Fibroblast of skin of abdomen (primary cell): ENCODE measurements around the gene RDH16.
A peak's percentile ranks its signal among the peaks of the same experiment; 100 is the strongest.
"Not testable (repeated sequence)": the region's sequence is repeated elsewhere in the genome, so short reads cannot be mapped to it uniquely, and the experiment has no call there.

Experiments used
- DNase-seq: peaks from one replicate; pipeline ENCODE4 v3.0.0-alpha.2; 2013

Gene RDH16

DNA sequence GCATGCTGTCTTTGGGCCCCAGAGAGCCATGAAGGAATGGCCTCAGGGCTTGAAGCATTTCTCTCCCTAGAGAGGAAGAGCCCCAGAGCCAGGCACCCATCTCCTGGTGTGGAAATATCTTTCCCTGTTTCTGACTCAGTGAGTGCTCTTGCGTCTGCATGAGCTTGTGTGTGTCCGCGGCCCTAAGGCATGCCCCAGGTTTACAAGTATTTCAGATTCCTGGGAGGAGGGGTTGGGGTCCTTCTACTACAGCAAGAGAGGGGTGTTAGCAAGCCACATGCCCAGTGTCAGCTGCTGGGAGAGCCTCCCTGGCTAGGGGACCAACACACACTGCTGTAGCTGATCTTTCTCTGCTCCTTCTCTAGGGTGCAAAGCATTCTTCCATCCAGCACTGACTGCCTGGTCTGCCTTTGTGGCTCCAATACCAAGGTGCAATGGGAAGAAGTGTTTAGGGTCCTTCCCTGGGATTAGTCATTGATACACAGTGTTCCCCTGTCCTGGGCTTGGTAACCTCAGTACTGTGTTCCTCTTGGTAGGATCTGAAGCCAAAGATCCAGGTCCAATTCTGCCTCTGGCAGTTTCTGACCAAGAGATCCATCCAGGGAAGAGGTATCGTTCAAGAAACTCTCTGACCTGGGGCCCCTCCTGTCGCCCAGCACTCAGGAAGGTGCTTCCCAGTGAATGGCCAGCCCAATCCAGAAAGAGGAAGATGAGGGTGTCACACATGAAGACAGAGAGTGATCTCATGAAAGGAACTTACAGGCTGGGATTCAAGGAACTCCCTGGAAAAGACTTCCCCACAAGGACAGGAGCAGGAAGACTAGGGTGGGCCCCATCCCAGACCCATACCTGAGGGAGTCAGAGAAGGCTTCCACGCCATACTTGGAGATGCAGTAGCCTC is 3.1 kb downstream of the RDH16 start:
- DNase-seq = no peak

DNA sequence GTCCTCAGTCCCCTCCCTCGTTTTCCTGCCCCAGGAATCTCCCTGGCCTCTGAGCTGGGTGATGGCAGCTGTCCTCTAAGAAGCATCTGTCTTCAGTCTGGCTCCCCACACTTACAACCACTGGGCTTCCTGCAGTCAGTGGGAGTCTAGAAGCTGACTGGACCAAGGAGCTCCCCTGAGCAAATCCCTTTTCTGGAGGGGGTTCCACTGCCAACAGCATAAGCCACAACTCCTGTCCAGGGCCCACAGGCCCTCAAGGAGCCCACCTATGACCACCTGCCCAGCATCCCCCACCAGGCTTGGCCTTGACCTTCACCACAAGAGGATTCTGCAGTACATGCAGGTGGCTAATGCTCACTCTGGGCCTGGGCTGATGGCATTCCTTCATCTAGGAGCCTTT is 4.1 kb downstream of the RDH16 start:
- DNase-seq = no peak

DNA sequence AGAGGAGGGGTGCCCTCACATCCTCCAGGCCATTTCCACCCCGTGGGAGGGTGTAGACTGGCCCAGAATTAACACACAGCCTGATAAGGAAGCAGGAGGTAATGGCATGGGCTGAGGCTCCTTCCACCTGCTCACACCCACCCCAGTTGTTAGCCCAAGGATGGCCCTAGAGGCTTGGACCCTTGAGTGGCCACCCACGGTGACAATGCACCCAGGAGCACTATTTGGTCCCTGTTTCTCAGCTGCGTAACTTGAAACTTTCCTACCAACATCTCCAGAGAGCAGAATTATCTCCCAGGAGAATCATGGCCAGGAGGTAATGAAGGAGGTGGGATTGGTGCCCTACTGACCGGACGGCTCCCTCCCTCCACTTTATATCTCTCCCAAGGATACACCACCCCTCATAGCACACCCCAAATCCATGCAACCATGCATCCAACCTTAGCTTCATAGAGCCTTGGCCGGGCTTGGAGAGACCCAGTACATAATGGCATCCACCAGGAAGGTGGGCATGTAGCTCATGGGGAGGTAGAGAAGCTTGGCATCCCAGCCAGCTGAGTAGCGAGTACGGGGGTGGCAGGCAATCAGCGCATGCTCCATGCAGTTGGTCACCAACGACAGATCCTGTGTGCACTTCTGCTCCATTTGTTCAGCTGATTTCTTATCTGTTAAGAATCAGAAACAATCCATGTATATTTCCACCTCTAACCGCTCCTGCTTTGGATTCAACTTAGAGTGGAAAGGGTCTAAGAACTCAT is 5.6 kb downstream of the RDH16 start:
- no peak for DNase-seq

DNA sequence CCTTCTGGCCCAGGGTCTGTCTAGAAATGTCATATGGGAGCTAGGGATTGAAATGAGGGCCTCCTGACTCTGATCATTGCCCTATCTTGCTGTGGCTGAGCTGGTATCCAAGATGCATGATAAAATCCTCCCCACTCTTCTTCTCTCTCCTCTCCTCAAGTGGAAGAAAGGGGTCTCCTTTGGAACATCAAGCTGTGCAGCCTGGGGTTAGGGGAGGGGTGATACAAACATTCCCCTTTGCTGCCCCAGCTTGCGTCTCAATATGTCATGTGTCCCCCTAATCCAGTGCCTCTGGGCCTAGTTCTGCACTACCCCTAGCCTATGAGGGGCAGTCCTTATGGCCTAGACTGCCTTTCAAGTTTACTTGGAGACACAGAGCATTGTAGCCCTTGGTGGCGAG is 8.5 kb downstream of the RDH16 start:
- no peak for DNase-seq

DNA sequence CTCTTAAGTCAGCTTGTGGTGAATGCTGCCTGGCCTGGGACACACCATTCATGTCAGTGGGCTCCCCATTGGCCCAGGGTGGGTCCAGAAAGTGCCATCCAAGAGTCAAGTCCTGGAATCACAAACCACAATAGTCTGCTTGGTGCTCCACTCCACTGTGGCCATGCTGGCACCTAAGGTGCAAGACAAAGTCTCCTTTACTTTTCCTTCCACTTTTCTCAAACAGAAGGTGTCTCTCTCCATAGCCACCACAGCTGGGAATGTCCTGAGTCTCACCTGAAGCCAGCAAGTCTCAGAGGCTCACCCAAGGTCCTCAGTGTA is 9.0 kb downstream of the RDH16 start:
- DNase-seq = no peak

DNA sequence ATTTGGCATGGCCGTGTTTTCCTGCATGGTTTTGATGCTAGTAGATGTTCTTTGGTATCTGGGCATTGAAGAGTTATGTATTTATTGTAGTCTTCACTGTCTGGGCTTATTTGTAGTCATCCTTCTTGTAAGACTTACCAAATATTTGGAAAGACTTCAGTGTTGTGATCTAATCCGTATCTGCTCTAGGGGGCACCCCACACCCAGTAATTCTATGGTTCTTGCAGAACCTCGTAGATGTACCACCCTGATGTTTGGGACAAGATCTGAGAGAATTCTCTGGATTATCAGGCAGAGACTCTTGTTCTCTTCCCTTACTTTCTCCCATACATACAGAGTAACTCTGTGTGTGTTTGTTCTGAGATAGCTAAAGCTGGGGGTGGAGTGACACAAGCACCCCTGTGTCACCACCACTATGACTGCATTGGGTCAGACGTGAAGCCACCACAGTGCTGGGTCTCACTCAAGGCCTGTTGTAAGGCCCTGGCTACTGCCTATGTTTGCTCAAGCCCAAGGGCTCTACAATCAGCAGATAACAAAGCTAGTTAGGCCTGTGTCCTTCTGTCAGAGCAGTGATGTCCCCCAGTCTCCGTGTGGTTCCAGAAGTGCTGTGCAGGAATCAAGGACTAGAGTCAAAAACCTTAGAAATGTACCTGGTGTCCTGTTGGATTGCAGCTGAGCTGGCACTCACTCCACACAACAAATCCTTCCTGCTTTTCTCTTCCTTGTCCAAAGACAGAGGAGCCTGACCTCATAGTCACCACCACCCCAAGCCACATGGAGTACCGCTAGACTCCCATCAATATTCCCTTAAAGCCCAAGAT is 9.6 kb downstream of the RDH16 start:
- no peak for DNase-seq

DNA sequence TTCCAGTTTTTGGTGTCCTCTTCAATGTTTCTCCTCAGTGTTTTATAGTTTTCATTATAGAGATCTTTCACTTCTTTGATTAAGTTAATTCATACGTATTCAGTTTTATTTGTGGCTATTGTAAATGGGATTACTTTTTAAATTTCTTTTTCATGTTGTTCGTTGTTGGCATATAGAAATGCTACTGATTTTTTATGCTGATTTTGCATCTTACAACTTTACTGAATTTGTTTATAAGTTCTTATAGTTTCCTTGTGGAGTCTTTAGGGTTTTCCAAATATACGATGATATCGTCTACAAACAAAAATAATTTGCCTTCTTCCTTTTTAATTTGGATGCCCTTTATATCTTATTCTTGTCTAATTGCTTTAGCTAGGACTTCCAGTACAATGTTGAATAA is 13.5 kb downstream of the RDH16 start:
- DNase-seq = no peak

DNA sequence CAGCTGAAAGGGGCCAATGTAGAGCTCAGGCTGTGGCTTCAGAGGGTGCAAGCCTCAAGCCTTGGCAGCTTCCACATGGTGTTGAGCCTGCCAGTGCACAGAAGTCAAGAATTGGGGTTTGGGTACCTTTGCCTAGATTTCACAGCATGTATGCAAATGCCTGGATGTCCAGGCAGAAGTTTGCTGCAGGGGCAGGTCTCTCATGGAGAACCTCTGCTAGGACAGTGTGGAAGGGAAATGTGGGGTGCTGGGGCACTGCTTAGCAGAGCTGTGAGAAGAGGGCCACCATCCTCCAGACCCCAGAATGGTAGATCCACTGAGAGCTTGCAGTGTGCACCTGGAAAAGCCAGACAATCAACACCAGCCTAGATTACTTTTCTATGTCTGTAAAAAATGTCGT is 14.0 kb downstream of the RDH16 start:
- DNase-seq = not testable (repeated sequence)

DNA sequence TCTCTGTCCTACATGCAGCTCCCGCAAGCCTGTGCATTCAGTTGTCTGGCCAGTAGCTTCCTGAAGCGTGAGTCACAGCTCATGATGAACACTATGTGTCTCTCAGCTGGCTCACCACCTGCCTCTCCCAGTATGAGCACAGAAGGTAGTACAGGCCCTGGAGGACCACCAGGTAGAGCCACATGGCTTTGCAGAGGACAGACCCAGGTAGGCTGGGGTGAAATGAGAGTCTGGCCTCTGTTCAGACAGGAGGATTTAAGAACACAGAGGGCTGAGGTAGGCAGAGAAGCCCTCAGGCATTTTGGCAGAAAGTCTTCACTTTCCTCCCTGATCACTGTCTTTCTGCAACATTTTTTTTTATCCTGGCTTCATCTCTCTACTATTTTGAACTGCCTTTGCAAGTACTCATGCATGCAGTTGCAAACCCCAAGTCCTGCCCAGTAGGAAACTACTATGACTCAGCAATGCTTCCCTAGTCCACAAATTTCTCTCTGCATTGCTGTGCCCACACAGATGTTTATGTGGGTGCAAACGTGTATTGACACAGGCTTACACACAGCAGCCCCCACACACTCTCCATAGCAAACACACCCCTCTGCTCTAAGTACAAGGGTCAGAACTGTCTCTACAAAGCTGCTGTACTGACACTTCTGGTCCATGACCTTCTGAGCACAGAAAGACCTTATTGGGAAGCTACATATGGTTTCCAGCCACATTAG is 15.9 kb downstream of the RDH16 start:
- peak; percentile 71 for DNase-seq

DNA sequence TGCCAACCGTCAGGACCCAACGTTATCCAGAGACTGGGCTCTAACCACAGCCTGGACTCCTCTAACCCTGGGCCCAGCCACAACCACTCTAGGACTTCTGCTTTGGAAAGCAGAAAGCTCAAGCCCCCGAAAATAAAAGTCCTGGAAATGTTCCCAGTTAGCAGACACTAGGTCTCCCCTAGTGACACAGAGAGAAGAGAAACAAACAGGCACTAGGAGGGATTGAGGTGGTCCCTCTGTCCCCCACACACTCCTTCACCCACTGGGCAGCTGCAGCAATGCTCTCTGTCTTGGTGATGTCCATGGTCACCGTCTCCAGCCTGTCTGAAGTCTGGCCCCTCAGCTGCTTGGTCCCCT is 16.5 kb downstream of the RDH16 start:
- not testable (repeated sequence) for DNase-seq

DNA sequence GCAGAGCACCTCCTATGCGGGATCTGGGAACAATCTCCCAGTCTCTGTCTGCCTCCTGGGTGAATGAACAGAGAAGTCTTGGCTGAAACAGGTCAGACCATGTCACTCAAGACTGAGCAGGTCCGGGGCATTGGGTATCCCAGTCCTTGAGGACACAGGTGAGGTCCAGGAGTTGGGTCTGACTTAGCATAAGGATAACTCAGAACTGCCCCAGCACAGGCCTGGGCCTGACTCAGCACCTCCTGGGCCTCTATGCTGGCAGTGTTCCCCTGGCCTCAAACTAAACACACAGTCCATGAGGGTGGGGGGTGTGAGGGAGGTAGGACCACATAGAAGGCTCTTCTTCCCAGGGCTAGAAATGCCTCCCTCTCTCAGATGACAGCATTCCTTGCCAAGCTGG is 21.7 kb downstream of the RDH16 start:
- no peak for DNase-seq

DNA sequence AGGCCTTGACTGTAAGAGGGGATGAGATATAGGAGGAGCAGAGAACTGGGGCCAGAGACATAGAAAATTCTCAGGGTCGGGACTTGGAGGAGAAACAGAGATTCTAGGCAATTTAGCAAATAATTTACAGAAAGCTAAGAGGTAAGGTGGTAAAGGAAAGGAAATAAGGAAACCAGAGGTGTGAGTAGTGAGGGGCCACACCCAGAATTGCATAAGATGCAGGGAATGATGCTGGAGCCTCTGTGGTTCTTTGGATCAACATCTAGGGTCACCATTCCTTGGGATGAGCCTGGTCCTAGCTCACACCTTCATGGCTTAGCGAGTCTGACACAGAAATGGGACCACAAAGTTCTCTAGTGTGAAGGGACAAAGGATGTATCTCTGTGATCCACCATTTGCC is 22.3 kb downstream of the RDH16 start:
- no peak for DNase-seq

DNA sequence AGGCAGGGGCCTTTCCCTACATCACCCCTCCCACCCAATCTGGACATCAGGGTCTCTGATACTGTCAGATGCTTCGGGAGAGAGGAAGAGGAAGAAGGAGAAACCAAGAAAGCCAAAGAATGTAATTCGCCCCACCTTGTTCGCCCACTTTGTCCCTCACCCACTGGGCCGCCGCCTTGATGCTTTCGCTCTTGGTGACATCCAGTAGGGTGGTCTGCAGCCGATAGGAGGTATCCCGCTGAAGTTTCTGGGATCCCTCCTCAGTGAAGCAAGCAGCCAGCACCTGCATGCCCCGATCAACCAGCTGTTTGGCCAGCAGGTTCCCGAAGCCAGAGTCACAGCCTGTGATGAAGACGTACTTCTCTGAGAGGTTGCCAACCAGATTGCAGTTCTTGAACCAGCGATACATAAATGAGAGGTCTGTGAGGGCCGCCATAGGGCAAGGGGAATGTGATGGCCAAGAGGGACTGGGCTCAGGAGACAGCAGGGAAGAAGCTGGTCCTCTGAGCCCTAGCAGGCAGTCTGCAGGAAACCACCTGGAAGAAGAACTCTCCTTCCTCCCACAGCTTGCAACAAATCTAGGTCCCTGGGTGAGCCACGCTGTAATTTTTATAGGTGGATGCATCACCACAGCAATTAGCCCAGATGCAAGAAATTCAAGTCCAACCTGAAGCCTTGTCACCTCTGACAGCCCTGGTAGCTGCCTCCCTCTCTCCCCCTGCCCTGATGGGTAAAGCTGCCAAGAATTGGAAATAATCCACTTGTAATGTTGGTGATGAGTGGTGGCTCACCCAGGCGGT is 23.4 kb downstream of the RDH16 start, which contains the start of gene SDR9C7:
SDR9C7 (minus strand) TSS at position 583 of the 800 bp plus-strand sequence; CDS start at position 436, 147 bp downstream.
- no peak for DNase-seq

DNA sequence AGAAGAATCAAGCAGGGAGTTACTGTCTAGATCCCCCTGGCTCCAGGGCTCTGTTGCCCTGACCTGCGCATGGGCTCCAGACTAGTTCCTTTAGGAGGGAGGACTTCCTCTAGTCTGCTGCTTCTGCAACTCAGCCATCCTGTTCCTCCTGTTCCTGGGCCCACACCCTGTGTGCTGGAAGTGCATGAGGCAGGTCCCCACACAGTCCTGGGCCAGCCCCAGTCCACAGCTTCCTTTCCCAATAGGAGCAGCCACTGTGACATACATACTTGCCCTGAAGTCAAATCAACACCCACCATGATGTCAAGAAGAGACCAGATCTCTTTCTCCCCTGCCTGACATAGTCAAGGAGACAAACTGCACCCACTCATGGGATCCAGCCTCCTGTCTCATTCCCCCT is 24.5 kb downstream of the RDH16 start:
- no peak for DNase-seq

DNA sequence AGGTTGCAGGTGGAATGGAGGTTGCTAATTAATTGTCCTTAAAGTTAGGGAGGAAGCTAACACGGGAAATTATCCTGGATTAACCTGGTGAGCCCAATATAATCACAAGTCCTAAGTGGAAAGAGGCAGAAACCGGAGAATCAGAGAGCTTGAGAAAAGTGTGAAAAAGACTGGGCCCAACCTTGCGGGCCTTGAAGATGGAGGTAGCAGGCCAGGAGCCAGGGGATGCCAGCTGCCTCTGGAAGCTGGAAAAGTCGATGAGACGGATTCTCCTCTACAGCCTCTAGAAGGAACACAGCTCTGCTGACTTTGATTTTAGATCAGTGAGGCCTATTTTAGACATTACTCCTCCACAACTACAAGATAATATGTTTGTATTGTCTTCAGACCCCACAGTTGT is 25.3 kb downstream of the RDH16 start:
- no peak for DNase-seq

DNA sequence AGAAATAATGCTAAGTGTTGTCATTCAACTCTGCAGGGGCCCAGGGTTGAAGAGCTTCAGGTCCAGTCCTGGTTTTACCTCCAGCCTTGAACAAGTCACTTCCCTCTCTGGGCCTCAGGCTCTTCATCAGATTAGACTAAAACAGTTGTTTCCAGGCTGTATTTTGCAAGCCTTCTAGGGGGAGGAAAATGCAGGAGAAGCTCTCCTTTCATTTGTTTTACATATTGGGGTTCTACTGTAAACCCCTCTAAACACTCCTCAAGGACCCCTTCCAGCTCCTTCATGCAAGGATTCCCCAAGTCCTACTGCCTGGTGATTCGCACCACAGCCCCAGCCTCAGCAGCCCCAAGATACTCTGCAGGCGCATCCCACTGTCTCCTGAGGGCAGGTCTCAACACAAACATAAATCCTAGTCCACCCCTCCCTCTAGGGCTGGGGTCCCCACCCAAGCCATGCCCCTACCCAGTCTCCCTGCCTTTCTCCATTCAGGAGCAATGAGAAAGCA is 25.9 kb downstream of the RDH16 start:
- peak; percentile 51 for DNase-seq

DNA sequence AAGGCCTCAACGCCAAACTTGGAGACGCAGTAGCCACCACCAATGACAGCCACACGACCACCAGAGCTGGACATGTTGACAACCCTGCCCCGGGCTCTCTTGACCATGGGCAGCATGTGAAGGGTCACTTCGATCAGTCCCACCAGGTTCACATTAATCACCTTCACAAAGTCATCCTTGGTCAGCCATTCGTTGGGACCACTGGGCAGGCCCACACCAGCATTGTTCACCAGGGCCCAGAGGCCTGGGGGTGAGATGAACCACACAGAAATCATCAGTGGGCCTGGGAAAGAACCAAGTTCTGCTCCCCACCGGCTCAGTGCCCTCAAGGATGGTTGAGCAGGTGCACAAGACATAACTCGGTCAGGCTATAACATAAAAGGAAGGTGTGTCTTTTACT is 27.2 kb downstream of the RDH16 start:
- DNase-seq = no peak

DNA sequence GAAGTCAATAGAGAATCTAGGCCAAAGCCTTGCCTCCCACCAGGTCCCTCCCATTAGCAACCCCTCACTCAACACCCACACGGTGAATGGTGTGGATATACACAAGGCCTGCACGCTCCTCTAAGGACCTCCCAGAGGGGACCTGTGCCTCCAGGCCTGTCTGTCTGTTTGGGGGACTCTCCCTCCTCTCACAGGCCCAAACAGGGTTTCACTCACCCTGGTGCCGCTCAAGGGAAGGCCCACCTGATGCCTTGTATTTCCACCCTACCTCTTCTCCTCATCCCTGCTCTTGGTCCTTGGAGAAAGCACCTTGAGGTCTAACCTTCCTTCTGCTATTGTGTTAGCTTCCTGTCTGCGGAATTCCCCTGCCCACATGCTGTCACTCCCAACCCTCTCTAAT is 27.6 kb downstream of the RDH16 start:
- no peak for DNase-seq

DNA sequence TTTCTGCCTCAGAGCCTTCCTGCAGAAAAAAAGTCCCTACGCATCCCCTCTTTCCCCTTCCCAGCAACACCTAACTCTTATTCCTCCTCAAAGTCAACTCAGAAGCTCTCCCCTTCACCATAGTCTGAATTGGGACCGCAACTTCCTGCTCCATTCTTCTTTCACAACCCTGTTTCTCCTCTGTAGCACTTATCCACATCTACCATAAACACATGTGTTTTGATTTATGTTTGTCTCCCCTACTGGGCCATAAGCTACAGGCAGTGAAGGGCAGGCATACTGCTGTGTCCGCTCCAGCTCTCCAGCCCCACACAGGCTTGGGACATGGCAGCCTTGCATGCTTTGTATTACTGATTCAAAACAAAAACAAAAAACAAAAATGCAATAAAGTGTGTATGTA is 29.1 kb downstream of the RDH16 start:
- peak; percentile 21 for DNase-seq

DNA sequence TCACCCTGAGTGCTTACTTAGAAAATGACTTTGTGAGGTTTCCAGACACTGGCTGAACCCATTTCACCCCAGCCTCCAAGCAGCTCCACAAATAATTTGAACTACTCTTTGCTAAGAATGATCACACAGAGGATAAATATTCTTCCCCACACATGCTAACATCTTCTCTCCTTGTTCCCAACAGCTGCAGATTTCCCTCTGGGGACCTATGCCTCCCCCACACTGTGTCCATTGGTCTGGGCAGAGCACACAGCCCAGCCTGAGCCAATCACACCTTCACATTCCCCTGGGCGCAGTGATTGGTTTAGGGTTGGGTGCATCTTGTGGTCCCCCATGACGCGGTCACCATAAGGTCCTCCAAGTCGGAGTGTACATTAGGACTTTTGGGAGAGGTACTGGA is 30.1 kb downstream of the RDH16 start:
- DNase-seq = no peak

DNA sequence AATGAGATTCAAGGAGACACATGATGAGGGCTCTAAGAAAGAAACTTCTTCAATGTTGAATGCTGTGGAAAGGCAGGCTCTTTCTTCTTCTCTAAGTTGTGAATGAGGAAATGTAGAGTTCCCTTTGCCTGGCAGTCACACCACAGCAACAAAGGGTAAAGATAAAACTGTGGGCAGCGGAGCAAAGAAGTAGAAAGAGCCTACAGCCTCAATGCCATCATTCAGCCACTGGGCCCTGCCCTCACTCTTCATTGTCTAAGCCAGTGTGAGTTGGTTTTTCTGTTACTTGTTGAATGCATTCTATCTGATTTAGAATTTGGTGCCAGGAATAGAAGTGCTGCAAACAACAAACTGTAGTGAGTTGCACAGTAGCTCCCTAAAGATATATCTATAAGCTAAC is 35.4 kb downstream of the RDH16 start:
- no peak for DNase-seq

DNA sequence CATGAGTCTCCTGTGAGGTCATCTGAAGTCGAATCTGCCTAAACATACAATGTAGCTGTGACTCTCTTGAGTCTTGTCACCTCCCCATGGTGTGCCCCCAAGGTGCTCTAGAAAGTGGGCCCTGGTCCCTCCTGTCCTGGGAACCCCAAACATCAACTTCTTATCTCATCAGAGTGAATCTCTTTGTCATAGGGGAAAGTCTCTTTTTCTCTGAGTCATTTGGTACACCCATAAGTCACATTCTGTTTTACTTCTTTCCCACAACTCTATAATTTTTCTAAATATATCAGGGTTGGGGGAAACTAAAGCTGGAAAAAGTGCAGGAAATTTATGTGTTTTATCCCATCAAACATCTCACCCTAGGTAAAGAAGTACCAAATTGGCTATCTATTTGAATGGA is 36.1 kb downstream of the RDH16 start:
- DNase-seq = no peak
